ENCODE results near the gene SPIRE2. TPM values are rescaled to one million over a fixed set of nuclear protein-coding genes. Genes with fewer than 3 reads are reported as not detected.
"Not testable (repeated sequence)": the region's sequence is repeated elsewhere in the genome, so short reads cannot be mapped to it uniquely, and the experiment has no call there.

The SPIRE2 gene
- total and polyA plus RNA-seq, 2 donors (not counting 1 experiment from before 2014, with no cell fraction given): 0.98 to 2.0 TPM

- 4% methylated on average over 62 of the region's 65 CpGs for WGBS (ENCODE audit: insufficient coverage)
- Mint-ChIP-seq H3K4me3 (peak overlapping the region; percentile 85), H3K4me1 (peaks cover 6% of the 10 kb centered on the region), H3K27me3 (no peaks in the 10 kb centered on the region), H3K9me3 (ENCODE audit: insufficient read depth) (no peaks in the 10 kb centered on the region), H3K27ac (peak overlapping the region; percentile 62)
- Histone ChIP-seq H3K4me3 (ENCODE audit: control extremely low read depth in 1 of 5, extremely low read depth in 1 of 5, insufficient read depth in 1 of 5, low read depth in 2 of 5, low read length in 4 of 5) (peak overlapping the region; percentile 33 to 76 (median 45)), H3K9me3 (ENCODE audit: control extremely low read depth in 1 of 3, control insufficient read depth in 2 of 3, insufficient read depth in 1 of 3, low read length in 2 of 3) (no peaks in the 10 kb centered on the region), H3K4me2 (replicated peaks; ENCODE audit: low read depth, low read length, poor library complexity, severe bottlenecking) (peak overlapping the region; percentile 89), H2AFZ (ENCODE audit: insufficient read depth, low read depth, low read length, poor library complexity, severe bottlenecking) (peak overlapping the region; percentile 85), H3K36me3 (replicated peaks in 1 of 2; ENCODE audit: control extremely low read depth in 1 of 2, control insufficient read depth in 1 of 2, extremely low read depth in 1 of 2, insufficient read depth in 2 of 2, low read length in 1 of 2) (no peaks in the 10 kb centered on the region), H3K27me3 (replicated peaks in 1 of 4; ENCODE audit: control extremely low read depth in 1 of 4, control insufficient read depth in 3 of 4, insufficient read depth in 4 of 4, low read length in 3 of 4) (peaks cover 0 to 5% (median 0%) of the 10 kb centered on the region in 4 experiments), H4K20me1 (ENCODE audit: control insufficient read depth, insufficient read depth, low read length, poor library complexity, severe bottlenecking) (no peaks in the 10 kb centered on the region), H3K4me1 (ENCODE audit: control insufficient read depth in 2 of 2, insufficient read depth in 2 of 2, low read length in 2 of 2) (peaks cover 5 to 12% of the 10 kb centered on the region in 2 donors), H3K9ac (ENCODE audit: low read length) (peak overlapping the region; percentile 78), H3K79me2 (ENCODE audit: control insufficient read depth, insufficient read depth, low read length) (no peaks in the 10 kb centered on the region), H3K27ac (ENCODE audit: low read length in 2 of 2) (no peak overlapping the region)
- intact Hi-C loops (cut with micrococcal nuclease): loop anchor here (1.0 to 2.0 kb wide), 8 partner anchors 13 to 113 kb away; partner anchors contain the start of genes SPIRE2 and ZNF276
- TF ChIP-seq EZH2 (IDR thresholded peaks at IDR 0.05; ENCODE audit: borderline replicate concordance, insufficient read depth, low read depth, low read length, poor library complexity, severe bottlenecking): no peak
- no peak for TF ChIP-seq CTCF (IDR thresholded peaks at IDR 0.05)
- CTCF ChIA-PET: interaction anchor here (0.9 kb wide), 1 partner anchor 110 kb away, joined by 3 read pairs; no protein-coding TSS in a partner anchor
- ATAC-seq (ENCODE audit: low read depth): no peak
- POLR2A ChIA-PET: no interaction called here
- peak; percentile 44 for DNase-seq
These were observed 12.5 kb upstream of the SPIRE2 start for GRCh38 chr16:89815639-89816348.

- 98% methylated on average over 7 of the region's 14 CpGs for WGBS (ENCODE audit: insufficient coverage)
- DNase-seq; H3K9me3 Mint-ChIP-seq (ENCODE audit: insufficient read depth); H2AFZ ChIP-seq (ENCODE audit: insufficient read depth, low read depth, low read length, poor library complexity, severe bottlenecking); H3K9ac ChIP-seq (ENCODE audit: low read length); intact Hi-C loops (cut with micrococcal nuclease); H3K27ac Mint-ChIP-seq; H3K27me3 Mint-ChIP-seq; ATAC-seq (ENCODE audit: low read depth); H3K4me2 ChIP-seq (replicated peaks; ENCODE audit: low read depth, low read length, poor library complexity, severe bottlenecking); POLR2A ChIA-PET; H4K20me1 ChIP-seq (ENCODE audit: control insufficient read depth, insufficient read depth, low read length, poor library complexity, severe bottlenecking); H3K9me3 ChIP-seq (ENCODE audit: control extremely low read depth in 1 of 3, control insufficient read depth in 2 of 3, insufficient read depth in 1 of 3, low read length in 2 of 3); H3K27ac ChIP-seq (ENCODE audit: low read length in 2 of 2); H3K4me1 Mint-ChIP-seq; H3K36me3 ChIP-seq (replicated peaks in 1 of 2; ENCODE audit: control extremely low read depth in 1 of 2, control insufficient read depth in 1 of 2, extremely low read depth in 1 of 2, insufficient read depth in 2 of 2, low read length in 1 of 2); H3K4me3 ChIP-seq (ENCODE audit: control extremely low read depth in 1 of 5, extremely low read depth in 1 of 5, insufficient read depth in 1 of 5, low read depth in 2 of 5, low read length in 4 of 5); H3K27me3 ChIP-seq (replicated peaks in 1 of 4; ENCODE audit: control extremely low read depth in 1 of 4, control insufficient read depth in 3 of 4, insufficient read depth in 4 of 4, low read length in 3 of 4); H3K79me2 ChIP-seq (ENCODE audit: control insufficient read depth, insufficient read depth, low read length): not testable (repeated sequence)
- H3K4me3 Mint-ChIP-seq: peak overlapping the region; percentile 3
- CTCF ChIA-PET: interaction anchor here (1.0 to 1.4 kb wide), 2 partner anchors 41 to 42 kb away, joined by 3 to 4 read pairs; no protein-coding TSS in a partner anchor
- peaks cover 5 to 12% of the 10 kb centered on the region in 2 donors for H3K4me1 ChIP-seq (ENCODE audit: control insufficient read depth in 2 of 2, insufficient read depth in 2 of 2, low read length in 2 of 2)
These were observed 9.3 kb upstream of the SPIRE2 start for GRCh38 chr16:89818851-89819403.

GRCh38 chr16:89819448-89819847, 8.8 kb upstream of the SPIRE2 start:
- POLR2A ChIA-PET: not testable (repeated sequence)

More at GRCh38 chr16:89819448-89819847, 8.8 kb upstream of the SPIRE2 start:
- H4K20me1 ChIP-seq (ENCODE audit: control insufficient read depth, insufficient read depth, low read length, poor library complexity, severe bottlenecking); H3K4me3 Mint-ChIP-seq; H3K9me3 ChIP-seq (ENCODE audit: control extremely low read depth in 1 of 3, control insufficient read depth in 2 of 3, insufficient read depth in 1 of 3, low read length in 2 of 3); H3K9me3 Mint-ChIP-seq (ENCODE audit: insufficient read depth); H3K4me3 ChIP-seq (ENCODE audit: control extremely low read depth in 1 of 5, extremely low read depth in 1 of 5, insufficient read depth in 1 of 5, low read depth in 2 of 5, low read length in 4 of 5); H3K27ac ChIP-seq (ENCODE audit: low read length in 2 of 2); DNase-seq; H3K27me3 Mint-ChIP-seq; H3K36me3 ChIP-seq (replicated peaks in 1 of 2; ENCODE audit: control extremely low read depth in 1 of 2, control insufficient read depth in 1 of 2, extremely low read depth in 1 of 2, insufficient read depth in 2 of 2, low read length in 1 of 2); ATAC-seq (ENCODE audit: low read depth); H3K4me1 Mint-ChIP-seq; intact Hi-C loops (cut with micrococcal nuclease); H3K9ac ChIP-seq (ENCODE audit: low read length); H3K4me2 ChIP-seq (replicated peaks; ENCODE audit: low read depth, low read length, poor library complexity, severe bottlenecking); H2AFZ ChIP-seq (ENCODE audit: insufficient read depth, low read depth, low read length, poor library complexity, severe bottlenecking); H3K27ac Mint-ChIP-seq; H3K79me2 ChIP-seq (ENCODE audit: control insufficient read depth, insufficient read depth, low read length); H3K27me3 ChIP-seq (replicated peaks in 1 of 4; ENCODE audit: control extremely low read depth in 1 of 4, control insufficient read depth in 3 of 4, insufficient read depth in 4 of 4, low read length in 3 of 4): not testable (repeated sequence)
- CTCF ChIA-PET: interaction anchor here (1.4 kb wide), 1 partner anchor 41 kb away, joined by 4 read pairs; no protein-coding TSS in a partner anchor
- H3K4me1 ChIP-seq (ENCODE audit: control insufficient read depth in 2 of 2, insufficient read depth in 2 of 2, low read length in 2 of 2): peaks cover 5 to 12% of the 10 kb centered on the region in 2 donors
- 100% methylated on average over 2 of the region's 8 CpGs for WGBS (ENCODE audit: insufficient coverage)
